Measurements from ENCODE around the gene NAALADL1.
A peak's percentile ranks its signal among the peaks of the same experiment; 100 is the strongest.

Gene NAALADL1

GRCh38 chr11:65078786-65079342, 20.5 kb upstream of the NAALADL1 start:
- no peak for DNase-seq

GRCh38 chr11:65078151-65078550, 19.8 kb upstream of the NAALADL1 start:
- no peak for DNase-seq

- DNase-seq = no peak
Measured at GRCh38 chr11:65077451-65077850, 19.1 kb upstream of the NAALADL1 start.

GRCh38 chr11:65072631-65072966, 14.2 kb upstream of the NAALADL1 start:
- DNase-seq = no peak

- no peak for DNase-seq
Measured at GRCh38 chr11:65071907-65072630, 13.7 kb upstream of the NAALADL1 start.

GRCh38 chr11:65069217-65069616, 10.9 kb upstream of the NAALADL1 start:
- no peak for DNase-seq

GRCh38 chr11:65067446-65067845, 9.1 kb upstream of the NAALADL1 start:
- no peak for DNase-seq

GRCh38 chr11:65066805-65067291, 8.5 kb upstream of the NAALADL1 start:
- DNase-seq = no peak

- no peak for DNase-seq
Measured at GRCh38 chr11:65066315-65066714, 8.0 kb upstream of the NAALADL1 start.

- DNase-seq = no peak
Measured at GRCh38 chr11:65065851-65066250, 7.5 kb upstream of the NAALADL1 start.

- no peak for DNase-seq
Measured at GRCh38 chr11:65064847-65065240, 6.5 kb upstream of the NAALADL1 start.

- DNase-seq = no peak
Measured at GRCh38 chr11:65063532-65063931, 5.2 kb upstream of the NAALADL1 start.

- peak; percentile 7 for DNase-seq
Measured at GRCh38 chr11:65060913-65061408, 2.6 kb upstream of the NAALADL1 start.

- no peak for DNase-seq
Measured at GRCh38 chr11:65059959-65060824, 1.8 kb upstream of the NAALADL1 start.

- DNase-seq = no peak
Measured at GRCh38 chr11:65059523-65059922, 1.2 kb upstream of the NAALADL1 start.

GRCh38 chr11:65058012-65058411, 341 bp downstream of the NAALADL1 start:
- no peak for DNase-seq

GRCh38 chr11:65057526-65057925, 827 bp downstream of the NAALADL1 start:
- no peak for DNase-seq

- no peak for DNase-seq
Measured at GRCh38 chr11:65056999-65057398, 1.4 kb downstream of the NAALADL1 start.

GRCh38 chr11:65055538-65055937, 2.8 kb downstream of the NAALADL1 start:
- DNase-seq = no peak

- no peak for DNase-seq
Measured at GRCh38 chr11:65053827-65054508, 4.4 kb downstream of the NAALADL1 start.

GRCh38 chr11:65051398-65051858, 6.9 kb downstream of the NAALADL1 start:
- DNase-seq = no peak

- peak; percentile 11 for DNase-seq
Measured at GRCh38 chr11:65047581-65048422, 10.6 kb downstream of the NAALADL1 start.

Data from fibroblast of skin of scalp (primary cell).